Lower lobe of right lung (tissue), 2 donors: ENCODE results near the gene FOXO4. TPM values are rescaled to one million over a fixed set of nuclear protein-coding genes. Genes with fewer than 3 reads are reported as not detected.
A peak's percentile ranks its signal among the peaks of the same experiment; 100 is the strongest.

Source experiments
- ATAC-seq, 2 donors: fragments of 200-7000 bp; cut with Tn5 transposase; one replicate each; pipeline ENCODE4 v1.9.1; 2020 to 2022; ENCODE audit warnings: mild to moderate bottlenecking in 2 of 2, moderate library complexity in 2 of 2
- DNase-seq: peaks from one replicate; pipeline ENCODE4 v3.0.0-alpha.2; 2020
- H3K27ac ChIP-seq: fragments of 200-600 bp; one replicate; pipeline ENCODE4 v1.8.0; 2022
- H3K27me3 ChIP-seq: fragments of 200-600 bp; one replicate; pipeline ENCODE4 v1.8.0; 2022; ENCODE audit warnings: low read depth
- H3K36me3 ChIP-seq: fragments of 200-600 bp; one replicate; pipeline ENCODE4 v1.8.0; 2022; ENCODE audit warnings: mild to moderate bottlenecking
- H3K4me1 ChIP-seq: fragments of 200-600 bp; one replicate; pipeline ENCODE4 v1.8.0; 2022
- H3K4me3 ChIP-seq: fragments of 200-600 bp; one replicate; pipeline ENCODE4 v1.8.0; 2022; ENCODE audit warnings: mild to moderate bottlenecking
- H3K9me3 ChIP-seq: fragments of 200-600 bp; one replicate; pipeline ENCODE4 v1.8.0; 2022
- CTCF ChIP-seq: fragments of 200-600 bp; IDR thresholded peaks from one replicate; pipeline ENCODE4 v1.8.0; 2022; ENCODE audit warnings: antibody characterized with exemption, mild to moderate bottlenecking
- intact Hi-C: fragments of 100-400 bp; cut with DNase I; formaldehyde crosslinking; loops from one replicate; pipeline ENCODE4 v1.11.0; 2022
- total RNA-seq: library from RNA; stranded (reverse); fragmentation: NEBNext Ultra II Directional; extraction: Animal tissue kit (Norgen Biotek cat#: 25700); gene quantifications from one replicate; pipeline ENCODE4 v1.2.1, GENCODE V29; 2021
- donor health status: DM: no; HTN: yes; CAD: no; lungs with severe emphysema.

FOXO4 gene
- total RNA-seq, 1 donor from 2014 or later: 34.7 TPM

GRCh38 chrX:71057848-71058530, 37.7 kb upstream of the FOXO4 start:
- H3K9me3 ChIP-seq: no peaks in the 10 kb centered on the region
- peaks cover 38% of the 10 kb centered on the region for H3K36me3 ChIP-seq
- no peak for ATAC-seq
- no peaks in the 10 kb centered on the region for H3K27me3 ChIP-seq
- H3K4me3 ChIP-seq: no peak overlapping the region
- H3K4me1 ChIP-seq: no peaks in the 10 kb centered on the region
- no peak for TF ChIP-seq CTCF
- no peak overlapping the region for H3K27ac ChIP-seq
- DNase-seq: no peak
- intact Hi-C loops: no loop called here

GRCh38 chrX:71060127-71060526, 35.5 kb upstream of the FOXO4 start:
- H3K36me3 ChIP-seq: peaks cover 38% of the 10 kb centered on the region
- TF ChIP-seq CTCF: no peak
- no peak overlapping the region for H3K4me3 ChIP-seq
- ATAC-seq (no peak), DNase-seq (no peak)
- H3K27ac ChIP-seq: no peak overlapping the region
- intact Hi-C loops: no loop called here
- no peaks in the 10 kb centered on the region for H3K27me3 ChIP-seq
- no peaks in the 10 kb centered on the region for H3K9me3 ChIP-seq
- no peaks in the 10 kb centered on the region for H3K4me1 ChIP-seq

- Histone ChIP-seq H3K27me3 (no peaks in the 10 kb centered on the region), H3K4me1 (no peaks in the 10 kb centered on the region), H3K4me3 (peak overlapping the region; percentile 62), H3K9me3 (no peaks in the 10 kb centered on the region), H3K36me3 (peaks cover 2% of the 10 kb centered on the region), H3K27ac (no peak overlapping the region)
- no peak for TF ChIP-seq CTCF
- intact Hi-C loops: no loop called here
- DNase-seq (no peak), ATAC-seq (no peak)
These were observed 28.6 kb upstream of the FOXO4 start for GRCh38 chrX:71067089-71067488.

GRCh38 chrX:71067712-71068043, 28.0 kb upstream of the FOXO4 start:
- H3K27ac ChIP-seq: peak overlapping the region; percentile 78
- no peaks in the 10 kb centered on the region for H3K9me3 ChIP-seq
- H3K27me3 ChIP-seq: no peaks in the 10 kb centered on the region
- DNase-seq (no peak), ATAC-seq (peak in 1 of 2 donors; percentile 15)
- no peaks in the 10 kb centered on the region for H3K36me3 ChIP-seq
- TF ChIP-seq CTCF: no peak
- H3K4me3 ChIP-seq: peak overlapping the region; percentile 62
- H3K4me1 ChIP-seq: no peaks in the 10 kb centered on the region
- intact Hi-C loops: no loop called here

GRCh38 chrX:71068044-71068918, 27.4 kb upstream of the FOXO4 start, which contains the start of gene SNX12:
Gene SNX12, minus strand, starts transcription at chrX:71068334. Its CDS starts 28 bp downstream, at chrX:71068306.
- no peak for TF ChIP-seq CTCF
- Histone ChIP-seq H3K9me3 (no peaks in the 10 kb centered on the region), H3K4me3 (peak within 1 kb of the TSS; percentile 62), H3K36me3 (no peaks in the 10 kb centered on the region), H3K27me3 (no peaks in the 10 kb centered on the region), H3K27ac (peak within 1 kb of the TSS; percentile 78), H3K4me1 (no peaks in the 10 kb centered on the region)
- intact Hi-C loops: no loop called here
- DNase-seq: peak; percentile 93
- peak; percentile 99 to 100 for ATAC-seq
